Fibroblast of lung (primary cell): ENCODE results near the gene INSYN1.

Experiments used
- CTCF ChIP-seq, 2 donors: IDR thresholded peaks in 1 of 2; conservative IDR thresholded peaks in 1 of 2; 1 replicate in 1 of 2; 2 replicates in 1 of 2; pipeline ENCODE4 v1.5.1; 2011 to 2012; ENCODE audit warnings: low read length in 2 of 2, control low read depth in 1 of 2, inconsistent platforms in 1 of 2, low read depth in 1 of 2, mild to moderate bottlenecking in 1 of 2
- EZH2 ChIP-seq: IDR thresholded peaks from 2 replicates; pipeline ENCODE4 v1.5.1; 2012; ENCODE audit warnings: low read length, control low read depth, mild to moderate bottlenecking; ENCODE audit errors: missing control alignments

DNA sequence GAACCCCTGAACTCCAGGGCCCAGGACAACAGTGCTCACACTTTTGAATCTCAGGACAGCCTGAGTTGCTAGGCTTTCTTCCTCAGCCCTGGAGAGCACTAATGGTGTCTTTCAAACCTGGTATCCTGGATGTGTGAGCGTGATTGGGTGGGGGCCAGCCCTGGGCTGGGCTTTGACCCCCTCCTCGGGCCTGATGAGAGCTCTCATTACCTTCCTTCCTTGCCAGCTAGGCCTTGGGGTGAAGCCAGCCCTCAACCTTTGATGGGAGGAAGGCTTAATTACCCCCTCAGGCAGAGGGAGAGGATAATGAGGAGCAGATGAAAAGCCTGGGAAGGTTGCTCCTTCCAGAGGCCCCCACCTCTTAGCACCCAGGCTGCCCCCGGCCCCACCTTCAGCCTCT lies 31.1 kb upstream of the INSYN1 start:
- no peak for TF ChIP-seq EZH2
- TF ChIP-seq CTCF (conservative IDR thresholded peaks at IDR 0.05 in 1 of 2, IDR thresholded peaks at IDR 0.05 in 1 of 2; ENCODE audit: low read depth in 1 of 2, low read length in 2 of 2): no peak
